Activated gamma-delta T cell treated with Interleukin-2 at 50 U/mL for 16 hours (primary cell): ENCODE measurements around the gene IFITM5.
"Not testable (repeated sequence)": the region's sequence is repeated elsewhere in the genome, so short reads cannot be mapped to it uniquely, and the experiment has no call there.

ENCODE experiments used
- DNase-seq: peaks from one replicate; pipeline ENCODE4 v3.0.0-alpha.2; 2020

The IFITM5 gene

GRCh38 chr11:311013-311748, 11.9 kb upstream of the IFITM5 start:
- DNase-seq, result not testable (repeated sequence)

GRCh38 chr11:309979-310572, 10.8 kb upstream of the IFITM5 start:
- DNase-seq, result not testable (repeated sequence)

GRCh38 chr11:308740-309665, 9.7 kb upstream of the IFITM5 start:
- DNase-seq, result peak; percentile 38

- DNase-seq, result peak; percentile 38
Observed at GRCh38 chr11:307766-308708, 8.7 kb upstream of the IFITM5 start, which contains the start of gene IFITM2. IFITM2 (plus strand) TSS chr11:307816; CDS start chr11:308193, 377 bp downstream.

- DNase-seq, result no peak
Observed at GRCh38 chr11:306645-307371, 7.5 kb upstream of the IFITM5 start.

- DNase-seq, result no peak
Observed at GRCh38 chr11:305844-306211, 6.5 kb upstream of the IFITM5 start.

GRCh38 chr11:304915-305843, 5.9 kb upstream of the IFITM5 start:
- peak; percentile 64 for DNase-seq

GRCh38 chr11:304061-304506, 4.8 kb upstream of the IFITM5 start:
- DNase-seq, result no peak

GRCh38 chr11:303363-303762, 4.0 kb upstream of the IFITM5 start:
- no peak for DNase-seq

GRCh38 chr11:299951-300735, 817 bp upstream of the IFITM5 start:
- DNase-seq, result no peak

GRCh38 chr11:298406-299065, 790 bp downstream of the IFITM5 start:
- no peak for DNase-seq

- DNase-seq, result no peak
Observed at GRCh38 chr11:297586-298405, 1.5 kb downstream of the IFITM5 start.

GRCh38 chr11:297051-297585, 2.2 kb downstream of the IFITM5 start:
- no peak for DNase-seq

- DNase-seq, result no peak
Observed at GRCh38 chr11:296171-297050, 2.9 kb downstream of the IFITM5 start.

- no peak for DNase-seq
Observed at GRCh38 chr11:295351-296170, 3.8 kb downstream of the IFITM5 start.

GRCh38 chr11:294780-295179, 4.5 kb downstream of the IFITM5 start:
- no peak for DNase-seq
